Neural cell (in vitro differentiated cells): ENCODE data around the gene PGLYRP1. TPM values are rescaled to one million over a fixed set of nuclear protein-coding genes. Genes with fewer than 3 reads are reported as not detected.

ENCODE experiments used
- H2AFZ ChIP-seq: fragments of 200-600, 300-800 bp; sonication (generic), shearing (Covaris generic); 2 replicates; pipeline ENCODE4 v1.6.0; 2014; ENCODE audit warnings: low read depth, mild to moderate bottlenecking, antibody characterized with exemption, low read length, moderate library complexity
- H3F3A ChIP-seq: fragments of 200-600 bp; shearing (Covaris generic); 2 replicates; pipeline ENCODE4 v1.6.1; 2016; ENCODE audit warnings: mild to moderate bottlenecking, moderate library complexity, mixed read lengths, antibody characterized with exemption, low read length; ENCODE audit not compliant: insufficient read depth, poor library complexity, severe bottlenecking
- H3K27ac ChIP-seq: fragments of 200-600, 300-800 bp; sonication (generic), shearing (Covaris generic); 2 replicates; pipeline ENCODE4 v1.5.1; 2014; ENCODE audit warnings: mild to moderate bottlenecking, low read length, moderate library complexity
- H3K27me3 ChIP-seq: fragments of 300-800, 200-600 bp; sonication (generic), shearing (Covaris generic); 2 replicates; pipeline ENCODE4 v1.6.0; 2014; ENCODE audit warnings: mild to moderate bottlenecking, low read depth, low read length, moderate library complexity; ENCODE audit not compliant: insufficient read depth
- H3K36me3 ChIP-seq: fragments of 300-800, 200-600 bp; sonication (generic), shearing (Covaris generic); 2 replicates; pipeline ENCODE4 v1.5.1; 2014; ENCODE audit warnings: mild to moderate bottlenecking, antibody characterized with exemption, low read length, moderate library complexity; ENCODE audit not compliant: insufficient read depth
- H3K4me2 ChIP-seq: fragments of 300-800, 200-600 bp; sonication (generic), shearing (Covaris generic); 2 replicates; pipeline ENCODE4 v1.6.0; 2014; ENCODE audit warnings: mild to moderate bottlenecking, low read length
- H3K4me3 ChIP-seq: fragments of 300-800, 200-600 bp; sonication (generic), shearing (Covaris generic); 2 replicates; pipeline ENCODE4 v1.5.1; 2014; ENCODE audit warnings: mild to moderate bottlenecking, low read length, moderate library complexity
- H3K79me2 ChIP-seq: fragments of 200-600 bp; shearing (Covaris generic); replicated peaks from 2 replicates; pipeline ENCODE4 v1.6.0; 2014; ENCODE audit warnings: mild to moderate bottlenecking, low read length, moderate library complexity; ENCODE audit not compliant: insufficient read depth
- H3K9ac ChIP-seq: fragments of 300-800, 200-600 bp; sonication (generic), shearing (Covaris generic); 2 replicates; pipeline ENCODE4 v1.6.1; 2016; ENCODE audit warnings: mild to moderate bottlenecking, low read length, mixed read lengths
- H3K9me2 ChIP-seq: fragments of 200-600 bp; shearing (Covaris generic); 2 replicates; pipeline ENCODE4 v1.6.1; 2016; ENCODE audit warnings: mild to moderate bottlenecking, low read length, mixed read lengths; ENCODE audit not compliant: insufficient read depth
- H3K9me3 ChIP-seq: fragments of 200-600, 300-800 bp; sonication (generic), shearing (Covaris generic); 2 replicates; pipeline ENCODE4 v1.6.1; 2016; ENCODE audit warnings: mild to moderate bottlenecking, mixed run types, low read length, moderate library complexity, mixed read lengths
- H4K20me1 ChIP-seq: fragments of 200-600 bp; shearing (Covaris generic); 2 replicates; pipeline ENCODE4 v1.6.1; 2016; ENCODE audit warnings: mild to moderate bottlenecking, mixed run types; ENCODE audit not compliant: insufficient read depth
- EP300 ChIP-seq: fragments of 450-650 bp; conservative IDR thresholded peaks from 2 replicates; pipeline ENCODE4 v1.6.1; 2014; ENCODE audit warnings: antibody characterized with exemption, mild to moderate bottlenecking, moderate library complexity; ENCODE audit not compliant: poor library complexity, severe bottlenecking
- EZH2 ChIP-seq: fragments of 200-600, 300-800 bp; shearing (Covaris generic), sonication (generic); IDR thresholded peaks from 2 replicates; pipeline ENCODE4 v1.6.1; 2014; ENCODE audit warnings: antibody characterized with exemption, low read length, borderline replicate concordance, mild to moderate bottlenecking; ENCODE audit not compliant: insufficient read depth, poor library complexity, severe bottlenecking
- MXI1 ChIP-seq: fragments of 450-650 bp; conservative IDR thresholded peaks from 2 replicates; pipeline ENCODE4 v1.6.1; 2014; ENCODE audit warnings: antibody characterized with exemption, mild to moderate bottlenecking; ENCODE audit not compliant: poor library complexity, severe bottlenecking
- POLR2AphosphoS5 ChIP-seq: IDR thresholded peaks from 2 replicates; pipeline ENCODE4 v1.6.1; 2012
- RAD21 ChIP-seq: fragments of 450-650 bp; conservative IDR thresholded peaks from 2 replicates; pipeline ENCODE4 v1.6.1; 2014; ENCODE audit warnings: antibody characterized with exemption, mild to moderate bottlenecking, moderate library complexity
- SMC3 ChIP-seq: fragments of 450-650 bp; conservative IDR thresholded peaks from 2 replicates; pipeline ENCODE4 v1.6.1; 2014; ENCODE audit warnings: antibody characterized with exemption, mild to moderate bottlenecking, moderate library complexity; ENCODE audit not compliant: poor library complexity
- TAF1 ChIP-seq: IDR thresholded peaks from 2 replicates; pipeline ENCODE4 v1.6.1; 2012; ENCODE audit warnings: low read depth
- polyA plus RNA-seq: library from polyadenylated mRNA; depleted of rRNA; stranded (reverse); fragments of >200 nt; gene quantifications from 2 replicates; pipeline ENCODE4 v1.2.3, GENCODE V29; 2014
- TF ChIP-seq, protein P1 (sequence below): fragments of 450-650 bp; IDR thresholded peaks from 2 replicates; pipeline ENCODE4 v1.5.1; 2014; ENCODE audit warnings: antibody characterized with exemption, mild to moderate bottlenecking, moderate library complexity; ENCODE audit not compliant: poor library complexity, severe bottlenecking
- TF ChIP-seq, protein P2 (sequence below): IDR thresholded peaks from 2 replicates; pipeline ENCODE4 v1.6.1; 2012; ENCODE audit warnings: borderline replicate concordance

Gene PGLYRP1
- polyA plus RNA-seq, 1 donor from 2014 or later, result not detected

DNA sequence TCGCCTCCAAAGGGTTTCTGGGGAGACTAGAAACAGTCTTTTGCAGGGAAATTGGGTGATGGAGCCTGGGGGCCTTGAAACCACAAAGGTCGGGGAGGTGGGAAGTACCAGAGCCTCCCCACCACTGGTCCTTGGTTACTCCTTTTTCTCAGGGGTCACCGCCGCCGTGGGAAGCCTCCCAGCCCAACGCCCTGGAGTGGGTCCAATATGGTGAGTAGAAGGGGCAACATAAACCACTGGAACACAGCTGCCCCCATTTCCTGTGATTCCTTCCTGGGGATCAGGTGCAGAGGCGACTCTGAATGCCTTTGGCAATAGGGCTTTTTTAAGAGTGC is 5.8 kb downstream of the PGLYRP1 start:
- Histone ChIP-seq H3K9ac (no peak overlapping the region), H3F3A (no peaks in the 10 kb centered on the region), H4K20me1 (no peaks in the 10 kb centered on the region), H3K79me2 (no peaks in the 10 kb centered on the region), H3K27ac (no peak overlapping the region), H3K9me3 (no peaks in the 10 kb centered on the region), H2AFZ (no peak overlapping the region), H3K4me3 (no peak overlapping the region), H3K27me3 (peaks cover 20% of the 10 kb centered on the region), H3K9me2 (no peaks in the 10 kb centered on the region), H3K36me3 (no peaks in the 10 kb centered on the region), H3K4me2 (no peak overlapping the region)
- TF ChIP-seq TAF1 (no peak), EZH2 (no peak), RAD21 (no peak), EP300 (no peak), SMC3 (no peak), MXI1 (no peak)
- TF ChIP-seq, protein P1, sequence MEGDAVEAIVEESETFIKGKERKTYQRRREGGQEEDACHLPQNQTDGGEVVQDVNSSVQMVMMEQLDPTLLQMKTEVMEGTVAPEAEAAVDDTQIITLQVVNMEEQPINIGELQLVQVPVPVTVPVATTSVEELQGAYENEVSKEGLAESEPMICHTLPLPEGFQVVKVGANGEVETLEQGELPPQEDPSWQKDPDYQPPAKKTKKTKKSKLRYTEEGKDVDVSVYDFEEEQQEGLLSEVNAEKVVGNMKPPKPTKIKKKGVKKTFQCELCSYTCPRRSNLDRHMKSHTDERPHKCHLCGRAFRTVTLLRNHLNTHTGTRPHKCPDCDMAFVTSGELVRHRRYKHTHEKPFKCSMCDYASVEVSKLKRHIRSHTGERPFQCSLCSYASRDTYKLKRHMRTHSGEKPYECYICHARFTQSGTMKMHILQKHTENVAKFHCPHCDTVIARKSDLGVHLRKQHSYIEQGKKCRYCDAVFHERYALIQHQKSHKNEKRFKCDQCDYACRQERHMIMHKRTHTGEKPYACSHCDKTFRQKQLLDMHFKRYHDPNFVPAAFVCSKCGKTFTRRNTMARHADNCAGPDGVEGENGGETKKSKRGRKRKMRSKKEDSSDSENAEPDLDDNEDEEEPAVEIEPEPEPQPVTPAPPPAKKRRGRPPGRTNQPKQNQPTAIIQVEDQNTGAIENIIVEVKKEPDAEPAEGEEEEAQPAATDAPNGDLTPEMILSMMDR, result peak; percentile 5
- TF ChIP-seq, protein P2, sequence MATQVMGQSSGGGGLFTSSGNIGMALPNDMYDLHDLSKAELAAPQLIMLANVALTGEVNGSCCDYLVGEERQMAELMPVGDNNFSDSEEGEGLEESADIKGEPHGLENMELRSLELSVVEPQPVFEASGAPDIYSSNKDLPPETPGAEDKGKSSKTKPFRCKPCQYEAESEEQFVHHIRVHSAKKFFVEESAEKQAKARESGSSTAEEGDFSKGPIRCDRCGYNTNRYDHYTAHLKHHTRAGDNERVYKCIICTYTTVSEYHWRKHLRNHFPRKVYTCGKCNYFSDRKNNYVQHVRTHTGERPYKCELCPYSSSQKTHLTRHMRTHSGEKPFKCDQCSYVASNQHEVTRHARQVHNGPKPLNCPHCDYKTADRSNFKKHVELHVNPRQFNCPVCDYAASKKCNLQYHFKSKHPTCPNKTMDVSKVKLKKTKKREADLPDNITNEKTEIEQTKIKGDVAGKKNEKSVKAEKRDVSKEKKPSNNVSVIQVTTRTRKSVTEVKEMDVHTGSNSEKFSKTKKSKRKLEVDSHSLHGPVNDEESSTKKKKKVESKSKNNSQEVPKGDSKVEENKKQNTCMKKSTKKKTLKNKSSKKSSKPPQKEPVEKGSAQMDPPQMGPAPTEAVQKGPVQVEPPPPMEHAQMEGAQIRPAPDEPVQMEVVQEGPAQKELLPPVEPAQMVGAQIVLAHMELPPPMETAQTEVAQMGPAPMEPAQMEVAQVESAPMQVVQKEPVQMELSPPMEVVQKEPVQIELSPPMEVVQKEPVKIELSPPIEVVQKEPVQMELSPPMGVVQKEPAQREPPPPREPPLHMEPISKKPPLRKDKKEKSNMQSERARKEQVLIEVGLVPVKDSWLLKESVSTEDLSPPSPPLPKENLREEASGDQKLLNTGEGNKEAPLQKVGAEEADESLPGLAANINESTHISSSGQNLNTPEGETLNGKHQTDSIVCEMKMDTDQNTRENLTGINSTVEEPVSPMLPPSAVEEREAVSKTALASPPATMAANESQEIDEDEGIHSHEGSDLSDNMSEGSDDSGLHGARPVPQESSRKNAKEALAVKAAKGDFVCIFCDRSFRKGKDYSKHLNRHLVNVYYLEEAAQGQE, result no peak

DNA sequence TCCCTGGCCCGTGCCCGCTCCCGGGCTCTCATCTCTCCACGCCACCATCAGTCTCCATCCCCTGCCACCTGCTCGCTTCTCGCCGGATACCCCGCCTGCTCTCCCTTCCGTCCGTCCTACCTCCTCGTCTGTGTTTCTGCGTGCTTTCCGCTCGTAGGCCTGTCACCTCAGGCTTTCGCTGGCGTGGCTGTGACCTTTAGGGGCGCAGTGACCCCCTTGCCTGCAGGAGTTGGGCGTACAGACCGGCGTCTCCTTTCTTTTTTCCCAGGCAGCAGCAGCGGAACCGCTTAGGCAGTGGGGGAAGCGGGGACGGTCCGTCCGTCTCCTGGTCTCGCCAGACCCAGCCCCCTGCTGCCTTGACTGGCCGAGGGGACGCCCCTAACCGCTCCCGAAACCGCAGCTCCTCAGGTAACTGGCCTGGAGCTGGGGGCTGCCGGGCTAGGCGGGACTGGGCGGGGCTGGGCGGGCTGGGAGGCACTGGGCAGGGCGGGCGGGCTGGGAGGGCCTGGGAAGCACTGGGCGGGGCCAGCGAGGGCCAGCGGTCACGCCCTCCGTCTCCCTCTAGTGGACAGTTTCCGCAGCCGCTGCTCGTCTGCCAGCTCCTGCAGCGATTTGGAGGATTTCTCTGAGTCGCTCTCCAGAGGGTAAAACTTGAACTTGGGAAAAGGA is 6.3 kb downstream of the PGLYRP1 start:
- no peak overlapping the region for H3K4me2 ChIP-seq
- peaks cover 20% of the 10 kb centered on the region for H3K27me3 ChIP-seq
- H2AFZ ChIP-seq, result no peak overlapping the region
- H3K9me2 ChIP-seq, result no peaks in the 10 kb centered on the region
- H4K20me1 ChIP-seq, result no peaks in the 10 kb centered on the region
- H3K9me3 ChIP-seq, result no peaks in the 10 kb centered on the region
- no peak overlapping the region for H3K27ac ChIP-seq
- TF ChIP-seq POLR2AphosphoS5 (no peak), EZH2 (no peak), MXI1 (no peak), SMC3 (peak; percentile 66), TAF1 (no peak), EP300 (no peak), RAD21 (peak; percentile 53)
- TF ChIP-seq, protein P1, result peak; percentile 68
- TF ChIP-seq, protein P2, result no peak
- no peaks in the 10 kb centered on the region for H3F3A ChIP-seq
- H3K36me3 ChIP-seq, result no peaks in the 10 kb centered on the region
- no peaks in the 10 kb centered on the region for H3K79me2 ChIP-seq
- peak overlapping the region; percentile 63 for H3K4me3 ChIP-seq
- peak overlapping the region; percentile 44 for H3K9ac ChIP-seq
